Nephron progenitor cell (in vitro differentiated cells): ENCODE results near the gene NRAP.

ENCODE experiments used
- DNase-seq: peaks from one replicate; pipeline ENCODE4 v3.0.0; 2021
- H3K27ac Mint-ChIP-seq: 2 replicates; pipeline ENCODE4 v1.8.0; 2021; ENCODE audit warnings: mild to moderate bottlenecking, moderate library complexity, mixed read lengths
- H3K27me3 Mint-ChIP-seq: 2 replicates; pipeline ENCODE4 v1.8.0; 2021; ENCODE audit warnings: mild to moderate bottlenecking, low read depth, mixed read lengths; ENCODE audit not compliant: poor library complexity
- H3K36me3 Mint-ChIP-seq: 2 replicates; pipeline ENCODE4 v1.8.0; 2021; ENCODE audit warnings: low read depth, mixed read lengths
- H3K4me1 Mint-ChIP-seq: 2 replicates; pipeline ENCODE4 v1.8.0; 2021; ENCODE audit warnings: mixed read lengths
- H3K4me3 Mint-ChIP-seq: 2 replicates; pipeline ENCODE4 v1.8.0; 2021; ENCODE audit warnings: mild to moderate bottlenecking, moderate library complexity, mixed read lengths
- H3K9me3 Mint-ChIP-seq: 2 replicates; pipeline ENCODE4 v1.8.0; 2021; ENCODE audit warnings: mild to moderate bottlenecking, moderate library complexity, mixed read lengths
- CTCF ChIP-seq: fragments of 200-600 bp; sonication (generic); IDR thresholded peaks from 2 replicates; pipeline ENCODE4 v1.5.0; 2021; ENCODE audit warnings: antibody characterized with exemption

The NRAP gene

GRCh38 chr10:113697595-113697994 is 33.8 kb upstream of the NRAP start:
- peaks cover 78% of the 10 kb centered on the region for H3K36me3 Mint-ChIP-seq
- no peak for DNase-seq
- H3K9me3 Mint-ChIP-seq, result peaks cover 33% of the 10 kb centered on the region
- H3K4me1 Mint-ChIP-seq, result peaks cover 4% of the 10 kb centered on the region
- H3K27ac Mint-ChIP-seq, result no peak overlapping the region
- no peaks in the 10 kb centered on the region for H3K27me3 Mint-ChIP-seq
- no peak for TF ChIP-seq CTCF
- no peak overlapping the region for H3K4me3 Mint-ChIP-seq

- Mint-ChIP-seq H3K36me3 (peaks cover 74% of the 10 kb centered on the region), H3K4me1 (peaks cover under 1% of the 10 kb centered on the region), H3K27ac (no peak overlapping the region), H3K4me3 (no peak overlapping the region), H3K27me3 (no peaks in the 10 kb centered on the region), H3K9me3 (peaks cover 43% of the 10 kb centered on the region)
- DNase-seq, result no peak
- no peak for TF ChIP-seq CTCF
These were observed 31.9 kb upstream of the NRAP start for GRCh38 chr10:113695691-113696090.

GRCh38 chr10:113693348-113693747 is 29.5 kb upstream of the NRAP start:
- no peak overlapping the region for H3K4me3 Mint-ChIP-seq
- no peaks in the 10 kb centered on the region for H3K27me3 Mint-ChIP-seq
- peaks cover 79% of the 10 kb centered on the region for H3K36me3 Mint-ChIP-seq
- no peaks in the 10 kb centered on the region for H3K4me1 Mint-ChIP-seq
- DNase-seq, result no peak
- peaks cover 66% of the 10 kb centered on the region for H3K9me3 Mint-ChIP-seq
- TF ChIP-seq CTCF, result no peak
- no peak overlapping the region for H3K27ac Mint-ChIP-seq

- no peak for TF ChIP-seq CTCF
- Mint-ChIP-seq H3K9me3 (peaks cover 76% of the 10 kb centered on the region), H3K36me3 (peaks cover 83% of the 10 kb centered on the region), H3K27ac (no peak overlapping the region), H3K4me3 (no peak overlapping the region), H3K27me3 (no peaks in the 10 kb centered on the region), H3K4me1 (no peaks in the 10 kb centered on the region)
- no peak for DNase-seq
These were observed 28.4 kb upstream of the NRAP start for GRCh38 chr10:113692271-113692670.

GRCh38 chr10:113691381-113691780 is 27.5 kb upstream of the NRAP start:
- DNase-seq, result no peak
- Mint-ChIP-seq H3K4me3 (no peak overlapping the region), H3K9me3 (peaks cover 83% of the 10 kb centered on the region), H3K27me3 (no peaks in the 10 kb centered on the region), H3K4me1 (no peaks in the 10 kb centered on the region), H3K27ac (no peak overlapping the region), H3K36me3 (peaks cover 79% of the 10 kb centered on the region)
- no peak for TF ChIP-seq CTCF

GRCh38 chr10:113690749-113691148 is 26.9 kb upstream of the NRAP start:
- Mint-ChIP-seq H3K9me3 (peaks cover 89% of the 10 kb centered on the region), H3K4me1 (no peaks in the 10 kb centered on the region)
- TF ChIP-seq CTCF, result no peak

More at GRCh38 chr10:113690749-113691148, 26.9 kb upstream of the NRAP start:
- Mint-ChIP-seq H3K27ac (no peak overlapping the region), H3K27me3 (no peaks in the 10 kb centered on the region), H3K4me3 (no peak overlapping the region), H3K36me3 (peaks cover 81% of the 10 kb centered on the region)
- no peak for DNase-seq
